HepG2 (cell line): ENCODE data around the gene P3R3URF. TPM values are rescaled to one million over a fixed set of nuclear protein-coding genes. Genes with fewer than 3 reads are reported as not detected.

Experiments
- FOXA3 ChIP-seq: IDR thresholded peaks from 2 replicates; pipeline ENCODE4 v1.6.1; 2016; ENCODE audit warnings: missing genetic modification reagents, missing compliant biosample characterization
- HOXA9 ChIP-seq: sonication (generic); formaldehyde crosslinking; IDR thresholded peaks from 2 replicates; pipeline ENCODE4 v1.8.1; 2022; ENCODE audit warnings: missing genetic modification reagents, mild to moderate bottlenecking, moderate library complexity, borderline replicate concordance
- IRF2 ChIP-seq: IDR thresholded peaks from 2 replicates; pipeline ENCODE4 v1.6.1; 2018; ENCODE audit warnings: missing genetic modification reagents, missing compliant biosample characterization
- KDM4B ChIP-seq: sonication (generic); formaldehyde crosslinking; IDR thresholded peaks from 2 replicates; pipeline ENCODE4 v1.4.0; 2020; ENCODE audit warnings: missing genetic modification reagents
- NCOA1 ChIP-seq: sonication (generic); formaldehyde crosslinking; IDR thresholded peaks from 2 replicates; pipeline ENCODE4 v1.9.0; 2021; ENCODE audit warnings: missing genetic modification reagents
- PHF5A ChIP-seq: IDR thresholded peaks from one replicate; pipeline ENCODE4 v1.6.1; 2018; ENCODE audit warnings: low read depth, missing genetic modification reagents; ENCODE audit not compliant: unreplicated experiment
- SIN3A ChIP-seq: IDR thresholded peaks from 2 replicates; pipeline ENCODE4 v1.6.1; 2011; ENCODE audit warnings: low read depth, mild to moderate bottlenecking, control low read depth, low read length, borderline replicate concordance
- SSRP1 ChIP-seq: IDR thresholded peaks from 2 replicates; pipeline ENCODE4 v1.6.1; 2016; ENCODE audit warnings: control low read depth
- TBX3 ChIP-seq: fragments of 450-650 bp; IDR thresholded peaks from 2 replicates; pipeline ENCODE4 v1.6.1; 2017; ENCODE audit warnings: antibody characterized with exemption, mild to moderate bottlenecking, inconsistent platforms, borderline replicate concordance
- TCF12 ChIP-seq, 2 experiments: fragments of 450-650 bp in 1 of 2; sonication (generic) in 1 of 2; formaldehyde crosslinking in 1 of 2; IDR thresholded peaks; 2 replicates each; pipeline versions ENCODE4 v1.6.1 to v1.8.0; 2017 to 2022; ENCODE audit warnings: antibody characterized with exemption in 1 of 2, mild to moderate bottlenecking in 1 of 2, missing genetic modification reagents in 1 of 2, moderate library complexity in 1 of 2
- YEATS4 ChIP-seq: sonication (generic); formaldehyde crosslinking; IDR thresholded peaks from 2 replicates; pipeline ENCODE4 v1.4.0; 2020; ENCODE audit warnings: missing genetic modification reagents, borderline replicate concordance
- ZNF224 ChIP-seq: sonication (generic); formaldehyde crosslinking; IDR thresholded peaks from 2 replicates; pipeline ENCODE4 v1.5.0; 2020; ENCODE audit warnings: mild to moderate bottlenecking, missing genetic modification reagents
- ZNF580 ChIP-seq: IDR thresholded peaks from 2 replicates; pipeline ENCODE4 v1.6.1; 2016; ENCODE audit warnings: low read depth, borderline replicate concordance
- ZNF709 ChIP-seq: sonication (generic); formaldehyde crosslinking; IDR thresholded peaks from 2 replicates; pipeline ENCODE4 v1.5.0; 2020; ENCODE audit warnings: mild to moderate bottlenecking, missing genetic modification reagents
- ZNF839 ChIP-seq: sonication (generic); formaldehyde crosslinking; IDR thresholded peaks from 2 replicates; pipeline ENCODE4 v1.4.0; 2020; ENCODE audit warnings: missing genetic modification reagents, mild to moderate bottlenecking, borderline replicate concordance
- ZSCAN21 ChIP-seq: sonication (generic); formaldehyde crosslinking; IDR thresholded peaks from 2 replicates; pipeline ENCODE4 v1.8.0; 2022; ENCODE audit warnings: mild to moderate bottlenecking, missing genetic modification reagents, moderate library complexity, borderline replicate concordance
- polyA plus RNA-seq, 8 experiments: library from polyadenylated mRNA; depleted of rRNA in 3 of 8; stranded (reverse) in 7 of 8; unstranded in 1 of 8; fragments of >200 nt; fragmentation: Illumina TruSeq in 4 of 8; extraction: Trizol in 4 of 8; gene quantifications; 2 replicates each; pipeline versions ENCODE4 v1.2.1 to v1.2.3, GENCODE V29; 2011 to 2016; ENCODE audit warnings: low read depth in 4 of 8, missing spikeins in 1 of 8, mixed read lengths in 1 of 8; ENCODE audit not compliant: insufficient read depth in 1 of 8
- total RNA-seq, 5 experiments: library from RNA; depleted of rRNA; stranded (reverse); fragments of >200 nt; fragmentation: Illumina TruSeq; extraction: Trizol; gene quantifications; 2 replicates each; pipeline ENCODE4 v1.2.3, GENCODE V29; 2016; ENCODE audit warnings: low read depth in 1 of 5
- TF ChIP-seq, protein P1 (sequence below): sonication (generic); formaldehyde crosslinking; IDR thresholded peaks from 2 replicates; pipeline ENCODE4 v1.8.0; 2022; ENCODE audit warnings: mild to moderate bottlenecking, missing genetic modification reagents; ENCODE audit not compliant: insufficient replicate concordance
- TF ChIP-seq, protein P2 (sequence below): sonication (generic); formaldehyde crosslinking; IDR thresholded peaks from 2 replicates; pipeline ENCODE4 v1.4.0; 2020; ENCODE audit warnings: missing genetic modification reagents
- TF ChIP-seq, protein P3 (sequence below): sonication (generic); formaldehyde crosslinking; IDR thresholded peaks from 2 replicates; pipeline ENCODE4 v1.4.0; 2020; ENCODE audit warnings: missing genetic modification reagents
- TF ChIP-seq, protein P4 (sequence below): sonication (generic); formaldehyde crosslinking; conservative IDR thresholded peaks from 2 replicates; pipeline ENCODE4 v1.8.0; 2022; ENCODE audit warnings: low read depth, missing genetic modification reagents

The P3R3URF gene
- total and polyA plus RNA-seq, 2 of the 13 experiments (the other 11 are each of a cell fraction or from before 2014, with no cell fraction given): not detected

GRCh38 chr1:46197964-46198811, 21.9 kb upstream of the P3R3URF start, which contains the start of gene POMGNT1 (continued):
- TF ChIP-seq FOXA3 (CRISPR knock-in tag): no peak
- no peak for TF ChIP-seq HOXA9
- TF ChIP-seq, protein P1, sequence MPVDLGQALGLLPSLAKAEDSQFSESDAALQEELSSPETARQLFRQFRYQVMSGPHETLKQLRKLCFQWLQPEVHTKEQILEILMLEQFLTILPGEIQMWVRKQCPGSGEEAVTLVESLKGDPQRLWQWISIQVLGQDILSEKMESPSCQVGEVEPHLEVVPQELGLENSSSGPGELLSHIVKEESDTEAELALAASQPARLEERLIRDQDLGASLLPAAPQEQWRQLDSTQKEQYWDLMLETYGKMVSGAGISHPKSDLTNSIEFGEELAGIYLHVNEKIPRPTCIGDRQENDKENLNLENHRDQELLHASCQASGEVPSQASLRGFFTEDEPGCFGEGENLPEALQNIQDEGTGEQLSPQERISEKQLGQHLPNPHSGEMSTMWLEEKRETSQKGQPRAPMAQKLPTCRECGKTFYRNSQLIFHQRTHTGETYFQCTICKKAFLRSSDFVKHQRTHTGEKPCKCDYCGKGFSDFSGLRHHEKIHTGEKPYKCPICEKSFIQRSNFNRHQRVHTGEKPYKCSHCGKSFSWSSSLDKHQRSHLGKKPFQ: no peak
- TF ChIP-seq ZNF224 (CRISPR knock-in tag): no peak
- no peak for TF ChIP-seq ZNF839
- TF ChIP-seq ZSCAN21: peak; percentile 48; the same call in 1 of the 2 replicates
- TF ChIP-seq TBX3: no peak
- no peak for TF ChIP-seq SSRP1 (CRISPR knock-in tag)
- no peak for TF ChIP-seq ZNF709 (CRISPR knock-in tag)
- TF ChIP-seq ZNF580 (CRISPR knock-in tag): no peak; the same call in 1 of the 2 replicates
- TF ChIP-seq, protein P2, sequence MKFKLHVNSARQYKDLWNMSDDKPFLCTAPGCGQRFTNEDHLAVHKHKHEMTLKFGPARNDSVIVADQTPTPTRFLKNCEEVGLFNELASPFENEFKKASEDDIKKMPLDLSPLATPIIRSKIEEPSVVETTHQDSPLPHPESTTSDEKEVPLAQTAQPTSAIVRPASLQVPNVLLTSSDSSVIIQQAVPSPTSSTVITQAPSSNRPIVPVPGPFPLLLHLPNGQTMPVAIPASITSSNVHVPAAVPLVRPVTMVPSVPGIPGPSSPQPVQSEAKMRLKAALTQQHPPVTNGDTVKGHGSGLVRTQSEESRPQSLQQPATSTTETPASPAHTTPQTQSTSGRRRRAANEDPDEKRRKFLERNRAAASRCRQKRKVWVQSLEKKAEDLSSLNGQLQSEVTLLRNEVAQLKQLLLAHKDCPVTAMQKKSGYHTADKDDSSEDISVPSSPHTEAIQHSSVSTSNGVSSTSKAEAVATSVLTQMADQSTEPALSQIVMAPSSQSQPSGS (CRISPR knock-in tag): no peak
- TF ChIP-seq TCF12 (IDR thresholded peaks at IDR 0.05): no peak
- peak; percentile 57; the same call in 1 of the 2 replicates for TF ChIP-seq TCF12 (CRISPR knock-in tag; IDR thresholded peaks at IDR 0.05)
- no peak for TF ChIP-seq KDM4B (CRISPR knock-in tag)
- TF ChIP-seq, protein P3, sequence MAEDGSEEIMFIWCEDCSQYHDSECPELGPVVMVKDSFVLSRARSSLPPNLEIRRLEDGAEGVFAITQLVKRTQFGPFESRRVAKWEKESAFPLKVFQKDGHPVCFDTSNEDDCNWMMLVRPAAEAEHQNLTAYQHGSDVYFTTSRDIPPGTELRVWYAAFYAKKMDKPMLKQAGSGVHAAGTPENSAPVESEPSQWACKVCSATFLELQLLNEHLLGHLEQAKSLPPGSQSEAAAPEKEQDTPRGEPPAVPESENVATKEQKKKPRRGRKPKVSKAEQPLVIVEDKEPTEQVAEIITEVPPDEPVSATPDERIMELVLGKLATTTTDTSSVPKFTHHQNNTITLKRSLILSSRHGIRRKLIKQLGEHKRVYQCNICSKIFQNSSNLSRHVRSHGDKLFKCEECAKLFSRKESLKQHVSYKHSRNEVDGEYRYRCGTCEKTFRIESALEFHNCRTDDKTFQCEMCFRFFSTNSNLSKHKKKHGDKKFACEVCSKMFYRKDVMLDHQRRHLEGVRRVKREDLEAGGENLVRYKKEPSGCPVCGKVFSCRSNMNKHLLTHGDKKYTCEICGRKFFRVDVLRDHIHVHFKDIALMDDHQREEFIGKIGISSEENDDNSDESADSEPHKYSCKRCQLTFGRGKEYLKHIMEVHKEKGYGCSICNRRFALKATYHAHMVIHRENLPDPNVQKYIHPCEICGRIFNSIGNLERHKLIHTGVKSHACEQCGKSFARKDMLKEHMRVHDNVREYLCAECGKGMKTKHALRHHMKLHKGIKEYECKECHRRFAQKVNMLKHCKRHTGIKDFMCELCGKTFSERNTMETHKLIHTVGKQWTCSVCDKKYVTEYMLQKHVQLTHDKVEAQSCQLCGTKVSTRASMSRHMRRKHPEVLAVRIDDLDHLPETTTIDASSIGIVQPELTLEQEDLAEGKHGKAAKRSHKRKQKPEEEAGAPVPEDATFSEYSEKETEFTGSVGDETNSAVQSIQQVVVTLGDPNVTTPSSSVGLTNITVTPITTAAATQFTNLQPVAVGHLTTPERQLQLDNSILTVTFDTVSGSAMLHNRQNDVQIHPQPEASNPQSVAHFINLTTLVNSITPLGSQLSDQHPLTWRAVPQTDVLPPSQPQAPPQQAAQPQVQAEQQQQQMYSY (CRISPR knock-in tag): no peak
- TF ChIP-seq SIN3A: no peak
- TF ChIP-seq YEATS4 (CRISPR knock-in tag): peak; percentile 68; the same call in 1 of the 2 replicates
- TF ChIP-seq PHF5A: no peak
- TF ChIP-seq NCOA1 (CRISPR knock-in tag): no peak
- no peak for TF ChIP-seq IRF2 (CRISPR knock-in tag)
- TF ChIP-seq, protein P4, sequence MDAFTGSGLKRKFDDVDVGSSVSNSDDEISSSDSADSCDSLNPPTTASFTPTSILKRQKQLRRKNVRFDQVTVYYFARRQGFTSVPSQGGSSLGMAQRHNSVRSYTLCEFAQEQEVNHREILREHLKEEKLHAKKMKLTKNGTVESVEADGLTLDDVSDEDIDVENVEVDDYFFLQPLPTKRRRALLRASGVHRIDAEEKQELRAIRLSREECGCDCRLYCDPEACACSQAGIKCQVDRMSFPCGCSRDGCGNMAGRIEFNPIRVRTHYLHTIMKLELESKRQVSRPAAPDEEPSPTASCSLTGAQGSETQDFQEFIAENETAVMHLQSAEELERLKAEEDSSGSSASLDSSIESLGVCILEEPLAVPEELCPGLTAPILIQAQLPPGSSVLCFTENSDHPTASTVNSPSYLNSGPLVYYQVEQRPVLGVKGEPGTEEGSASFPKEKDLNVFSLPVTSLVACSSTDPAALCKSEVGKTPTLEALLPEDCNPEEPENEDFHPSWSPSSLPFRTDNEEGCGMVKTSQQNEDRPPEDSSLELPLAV (CRISPR knock-in tag): no peak
